ENCODE results near the gene GEMIN8.

GEMIN8 gene

DNA sequence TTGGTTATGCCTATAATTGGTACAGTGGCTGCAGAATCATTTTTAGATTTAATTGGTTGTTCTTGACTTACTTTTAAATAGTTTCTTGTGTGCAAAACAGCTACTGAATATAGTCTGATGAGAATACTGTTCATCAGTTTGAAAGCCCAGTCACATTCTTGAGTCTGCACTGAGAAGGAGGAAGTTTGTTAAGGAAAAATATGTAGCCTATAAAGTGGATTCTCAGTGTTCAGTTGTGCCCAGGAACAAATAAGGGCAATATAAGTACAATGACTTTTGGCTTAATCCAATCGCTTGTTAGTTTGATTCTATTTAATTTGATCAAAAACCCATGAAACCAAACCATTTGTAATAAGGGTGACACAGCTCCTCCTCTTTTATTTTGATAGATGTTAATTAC is 32.8 kb upstream of the GEMIN8 start:
- TF ChIP-seq GABPA (IDR thresholded peaks at IDR 0.05; ENCODE audit: low read depth) (no peak), SPI1 (IDR thresholded peaks at IDR 0.05; ENCODE audit: borderline replicate concordance, low read depth) (no peak), POLR2AphosphoS5 (IDR thresholded peaks at IDR 0.05; ENCODE audit: low read depth) (no peak)
- TF ChIP-seq, protein P1, sequence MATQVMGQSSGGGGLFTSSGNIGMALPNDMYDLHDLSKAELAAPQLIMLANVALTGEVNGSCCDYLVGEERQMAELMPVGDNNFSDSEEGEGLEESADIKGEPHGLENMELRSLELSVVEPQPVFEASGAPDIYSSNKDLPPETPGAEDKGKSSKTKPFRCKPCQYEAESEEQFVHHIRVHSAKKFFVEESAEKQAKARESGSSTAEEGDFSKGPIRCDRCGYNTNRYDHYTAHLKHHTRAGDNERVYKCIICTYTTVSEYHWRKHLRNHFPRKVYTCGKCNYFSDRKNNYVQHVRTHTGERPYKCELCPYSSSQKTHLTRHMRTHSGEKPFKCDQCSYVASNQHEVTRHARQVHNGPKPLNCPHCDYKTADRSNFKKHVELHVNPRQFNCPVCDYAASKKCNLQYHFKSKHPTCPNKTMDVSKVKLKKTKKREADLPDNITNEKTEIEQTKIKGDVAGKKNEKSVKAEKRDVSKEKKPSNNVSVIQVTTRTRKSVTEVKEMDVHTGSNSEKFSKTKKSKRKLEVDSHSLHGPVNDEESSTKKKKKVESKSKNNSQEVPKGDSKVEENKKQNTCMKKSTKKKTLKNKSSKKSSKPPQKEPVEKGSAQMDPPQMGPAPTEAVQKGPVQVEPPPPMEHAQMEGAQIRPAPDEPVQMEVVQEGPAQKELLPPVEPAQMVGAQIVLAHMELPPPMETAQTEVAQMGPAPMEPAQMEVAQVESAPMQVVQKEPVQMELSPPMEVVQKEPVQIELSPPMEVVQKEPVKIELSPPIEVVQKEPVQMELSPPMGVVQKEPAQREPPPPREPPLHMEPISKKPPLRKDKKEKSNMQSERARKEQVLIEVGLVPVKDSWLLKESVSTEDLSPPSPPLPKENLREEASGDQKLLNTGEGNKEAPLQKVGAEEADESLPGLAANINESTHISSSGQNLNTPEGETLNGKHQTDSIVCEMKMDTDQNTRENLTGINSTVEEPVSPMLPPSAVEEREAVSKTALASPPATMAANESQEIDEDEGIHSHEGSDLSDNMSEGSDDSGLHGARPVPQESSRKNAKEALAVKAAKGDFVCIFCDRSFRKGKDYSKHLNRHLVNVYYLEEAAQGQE (IDR thresholded peaks at IDR 0.05; ENCODE audit: insufficient replicate concordance, low read depth), result no peak
- TF ChIP-seq, protein P2, sequence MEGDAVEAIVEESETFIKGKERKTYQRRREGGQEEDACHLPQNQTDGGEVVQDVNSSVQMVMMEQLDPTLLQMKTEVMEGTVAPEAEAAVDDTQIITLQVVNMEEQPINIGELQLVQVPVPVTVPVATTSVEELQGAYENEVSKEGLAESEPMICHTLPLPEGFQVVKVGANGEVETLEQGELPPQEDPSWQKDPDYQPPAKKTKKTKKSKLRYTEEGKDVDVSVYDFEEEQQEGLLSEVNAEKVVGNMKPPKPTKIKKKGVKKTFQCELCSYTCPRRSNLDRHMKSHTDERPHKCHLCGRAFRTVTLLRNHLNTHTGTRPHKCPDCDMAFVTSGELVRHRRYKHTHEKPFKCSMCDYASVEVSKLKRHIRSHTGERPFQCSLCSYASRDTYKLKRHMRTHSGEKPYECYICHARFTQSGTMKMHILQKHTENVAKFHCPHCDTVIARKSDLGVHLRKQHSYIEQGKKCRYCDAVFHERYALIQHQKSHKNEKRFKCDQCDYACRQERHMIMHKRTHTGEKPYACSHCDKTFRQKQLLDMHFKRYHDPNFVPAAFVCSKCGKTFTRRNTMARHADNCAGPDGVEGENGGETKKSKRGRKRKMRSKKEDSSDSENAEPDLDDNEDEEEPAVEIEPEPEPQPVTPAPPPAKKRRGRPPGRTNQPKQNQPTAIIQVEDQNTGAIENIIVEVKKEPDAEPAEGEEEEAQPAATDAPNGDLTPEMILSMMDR (IDR thresholded peaks at IDR 0.05; ENCODE audit: insufficient read depth, low read length), result no peak
- Histone ChIP-seq H3K27ac (replicated peaks) (no peak overlapping the region), H3K27me3 (ENCODE audit: insufficient read depth, poor library complexity, severe bottlenecking) (no peaks in the 10 kb centered on the region), H3K4me3 (replicated peaks; ENCODE audit: insufficient read depth, low read length) (no peak overlapping the region)
- DNase-seq (ENCODE audit: low read depth in 1 of 2, low spot score in 1 of 2), result no peak

DNA sequence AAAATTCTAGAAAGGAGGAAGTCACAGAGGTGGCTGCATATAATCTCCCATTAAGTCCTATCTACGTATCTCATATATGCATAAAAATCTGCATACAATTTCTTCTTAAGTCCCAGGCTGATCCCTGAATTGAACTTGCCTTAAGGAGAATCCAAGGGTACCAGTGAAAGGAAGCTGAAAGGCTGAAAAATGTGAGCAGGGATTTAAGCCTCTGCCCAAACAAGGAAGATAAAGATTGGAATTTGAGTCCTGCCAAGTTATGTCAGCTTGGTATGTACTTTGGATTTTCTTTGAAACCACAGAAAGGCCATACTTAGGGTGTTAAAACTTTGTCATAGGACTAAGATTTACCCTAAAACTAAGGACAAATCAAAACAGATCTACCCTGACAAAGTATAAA is 26.5 kb upstream of the GEMIN8 start:
- no peak for DNase-seq (ENCODE audit: low read depth in 1 of 2, low spot score in 1 of 2)
- Histone ChIP-seq H3K4me3 (replicated peaks; ENCODE audit: insufficient read depth, low read length) (no peak overlapping the region), H3K27ac (replicated peaks) (no peak overlapping the region), H3K27me3 (ENCODE audit: insufficient read depth, poor library complexity, severe bottlenecking) (no peaks in the 10 kb centered on the region)
- TF ChIP-seq, protein P2 (IDR thresholded peaks at IDR 0.05; ENCODE audit: insufficient read depth, low read length), result no peak
- TF ChIP-seq SPI1 (IDR thresholded peaks at IDR 0.05; ENCODE audit: borderline replicate concordance, low read depth) (no peak), POLR2AphosphoS5 (IDR thresholded peaks at IDR 0.05; ENCODE audit: low read depth) (no peak), GABPA (IDR thresholded peaks at IDR 0.05; ENCODE audit: low read depth) (no peak)
- TF ChIP-seq, protein P1 (IDR thresholded peaks at IDR 0.05; ENCODE audit: insufficient replicate concordance, low read depth), result no peak

DNA sequence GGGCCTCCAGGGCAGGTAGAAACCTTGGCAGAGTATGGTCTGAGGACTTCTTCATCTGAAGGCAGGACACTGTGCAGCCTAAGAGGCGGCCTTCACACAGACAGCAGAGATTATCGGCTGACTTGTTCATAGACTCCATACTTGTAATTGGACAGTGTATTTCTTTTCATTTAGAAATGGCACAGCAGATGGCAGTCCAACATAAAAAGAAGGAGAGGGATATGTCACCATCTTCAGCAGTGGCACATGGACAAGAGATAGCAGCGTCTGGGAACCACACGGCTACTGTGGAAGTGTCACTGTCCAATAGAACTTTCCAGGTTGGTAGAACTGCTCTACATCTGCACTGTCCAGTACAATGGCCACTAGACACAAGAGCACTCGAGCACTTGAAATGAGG is 21.7 kb upstream of the GEMIN8 start:
- H3K27ac ChIP-seq (replicated peaks), result no peak overlapping the region
- no peak overlapping the region for H3K4me3 ChIP-seq (replicated peaks; ENCODE audit: insufficient read depth, low read length)
- H3K27me3 ChIP-seq (ENCODE audit: insufficient read depth, poor library complexity, severe bottlenecking), result peaks cover 2% of the 10 kb centered on the region
- TF ChIP-seq POLR2AphosphoS5 (IDR thresholded peaks at IDR 0.05; ENCODE audit: low read depth), result no peak
- no peak for TF ChIP-seq GABPA (IDR thresholded peaks at IDR 0.05; ENCODE audit: low read depth)
- TF ChIP-seq SPI1 (IDR thresholded peaks at IDR 0.05; ENCODE audit: borderline replicate concordance, low read depth), result no peak
- TF ChIP-seq, protein P2 (IDR thresholded peaks at IDR 0.05; ENCODE audit: insufficient read depth, low read length), result no peak
- TF ChIP-seq, protein P1 (IDR thresholded peaks at IDR 0.05; ENCODE audit: insufficient replicate concordance, low read depth), result no peak
- no peak for DNase-seq (ENCODE audit: low read depth in 1 of 2, low spot score in 1 of 2)
